Measurements from ENCODE around the gene MORF4L1.

MORF4L1 gene

DNA sequence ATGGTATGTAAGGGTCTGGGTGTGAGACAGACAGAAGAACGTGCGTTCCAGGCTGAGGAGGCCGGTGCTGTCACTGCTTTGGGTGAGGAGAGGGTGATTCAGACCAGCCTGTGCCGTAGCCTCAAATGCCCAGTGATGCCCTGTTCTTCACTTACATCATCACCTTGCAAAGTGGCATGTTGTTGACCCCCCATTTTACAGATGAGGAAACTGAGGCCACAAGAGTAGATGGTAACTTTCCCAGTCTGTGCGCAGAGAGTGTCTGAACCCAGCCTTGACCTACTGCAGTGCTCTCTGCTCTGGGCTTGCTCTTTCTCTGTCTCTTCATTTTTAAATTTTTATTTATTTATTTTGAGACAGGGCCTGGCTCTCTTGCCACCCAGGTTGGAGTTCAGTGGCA is 73.8 kb downstream of the MORF4L1 start:
- no peak for DNase-seq (ENCODE audit: low read depth, low spot score)

DNA sequence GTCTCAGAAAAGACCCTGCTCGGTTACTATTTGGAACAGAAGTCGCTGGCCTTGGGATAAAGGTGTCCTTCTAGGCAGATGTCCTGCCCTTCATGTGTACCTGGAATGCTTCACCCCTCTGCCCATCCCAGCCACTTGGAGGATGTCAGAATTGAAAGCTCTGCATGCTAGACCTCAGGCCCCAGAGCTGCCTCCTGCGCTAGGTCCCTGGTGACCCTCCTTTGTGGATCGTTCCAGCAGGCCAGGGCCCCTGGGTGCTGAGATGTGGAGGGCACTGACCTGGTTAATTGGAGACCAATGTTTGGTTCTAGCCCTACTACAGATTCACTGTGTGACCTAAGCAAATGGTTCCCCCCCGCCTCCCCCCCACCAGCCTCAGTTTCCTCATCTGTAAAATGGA is 74.8 kb downstream of the MORF4L1 start:
- no peak for DNase-seq (ENCODE audit: low read depth, low spot score)

All from iPS DF 19.7 (cell line).